ENCODE results near the gene TUFT1.

Gene TUFT1

DNA sequence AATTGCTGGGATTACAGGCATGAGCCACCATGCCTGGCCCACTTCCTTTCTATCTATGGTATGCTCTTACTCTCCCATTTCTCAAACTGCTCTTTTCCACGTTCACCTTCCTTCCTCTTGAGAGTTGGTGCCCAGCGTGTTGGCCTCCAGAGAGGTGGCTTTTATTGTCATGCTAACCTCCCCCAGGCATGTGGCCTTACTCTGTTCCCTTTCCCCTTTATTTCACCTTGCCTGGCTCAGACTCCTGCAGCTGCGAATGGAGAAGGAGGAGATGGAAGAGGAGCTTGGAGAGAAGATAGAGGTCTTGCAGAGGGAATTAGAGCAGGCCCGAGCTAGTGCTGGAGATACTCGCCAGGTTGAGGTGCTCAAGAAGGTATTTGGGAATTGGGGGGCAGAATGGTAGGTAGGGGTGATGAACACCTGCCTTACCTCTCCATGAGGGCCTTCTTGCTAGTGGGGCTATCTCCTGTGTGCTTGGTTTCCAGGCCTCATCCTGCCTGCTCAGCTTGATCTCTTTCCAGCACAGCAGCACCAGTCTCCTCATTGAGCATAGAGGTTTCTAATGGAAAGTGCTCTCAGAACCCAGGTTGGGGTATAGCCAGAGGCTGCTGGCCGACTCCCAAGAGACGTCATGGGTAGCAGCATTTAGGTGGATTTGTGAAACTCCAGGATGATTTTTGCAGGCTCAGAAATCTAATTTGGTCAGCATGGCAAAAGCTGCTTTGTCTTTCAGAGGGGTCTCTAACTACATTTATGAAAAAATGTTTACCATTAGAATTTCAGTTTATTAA, 13.2 kb upstream of the TUFT1 start:
- no peak for DNase-seq (ENCODE audit: low read depth)
- TF ChIP-seq, protein P1, sequence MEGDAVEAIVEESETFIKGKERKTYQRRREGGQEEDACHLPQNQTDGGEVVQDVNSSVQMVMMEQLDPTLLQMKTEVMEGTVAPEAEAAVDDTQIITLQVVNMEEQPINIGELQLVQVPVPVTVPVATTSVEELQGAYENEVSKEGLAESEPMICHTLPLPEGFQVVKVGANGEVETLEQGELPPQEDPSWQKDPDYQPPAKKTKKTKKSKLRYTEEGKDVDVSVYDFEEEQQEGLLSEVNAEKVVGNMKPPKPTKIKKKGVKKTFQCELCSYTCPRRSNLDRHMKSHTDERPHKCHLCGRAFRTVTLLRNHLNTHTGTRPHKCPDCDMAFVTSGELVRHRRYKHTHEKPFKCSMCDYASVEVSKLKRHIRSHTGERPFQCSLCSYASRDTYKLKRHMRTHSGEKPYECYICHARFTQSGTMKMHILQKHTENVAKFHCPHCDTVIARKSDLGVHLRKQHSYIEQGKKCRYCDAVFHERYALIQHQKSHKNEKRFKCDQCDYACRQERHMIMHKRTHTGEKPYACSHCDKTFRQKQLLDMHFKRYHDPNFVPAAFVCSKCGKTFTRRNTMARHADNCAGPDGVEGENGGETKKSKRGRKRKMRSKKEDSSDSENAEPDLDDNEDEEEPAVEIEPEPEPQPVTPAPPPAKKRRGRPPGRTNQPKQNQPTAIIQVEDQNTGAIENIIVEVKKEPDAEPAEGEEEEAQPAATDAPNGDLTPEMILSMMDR (IDR thresholded peaks at IDR 0.05; ENCODE audit: low read length, missing control alignments): no peak

DNA sequence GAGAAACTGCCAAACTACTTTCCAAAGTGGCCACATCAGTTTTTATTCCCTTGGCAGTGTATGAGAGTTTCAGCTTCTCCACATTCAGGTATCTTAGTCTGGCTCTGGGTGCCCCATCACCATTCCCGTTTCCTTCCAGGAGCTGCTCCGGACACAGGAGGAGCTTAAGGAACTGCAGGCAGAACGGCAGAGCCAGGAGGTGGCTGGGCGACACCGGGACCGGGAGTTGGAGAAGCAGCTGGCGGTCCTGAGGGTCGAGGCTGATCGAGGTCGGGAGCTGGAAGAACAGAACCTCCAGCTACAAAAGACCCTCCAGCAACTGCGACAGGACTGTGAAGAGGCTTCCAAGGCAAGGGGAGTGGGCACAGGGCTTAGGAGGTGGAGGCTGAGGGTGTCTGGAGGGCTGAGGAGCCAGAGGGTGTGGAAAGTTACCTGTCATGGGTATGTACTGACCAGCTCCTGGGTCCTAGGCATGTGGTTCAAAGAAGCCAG, 10.9 kb upstream of the TUFT1 start:
- H3K4me3 ChIP-seq (replicated peaks; ENCODE audit: low read depth, low read length): no peak overlapping the region
- no peak for DNase-seq (ENCODE audit: low read depth)
- TF ChIP-seq, protein P1 (IDR thresholded peaks at IDR 0.05; ENCODE audit: low read length, missing control alignments): no peak

More for the DNA sequence above, 13.2 kb upstream of the TUFT1 start:
- no peak overlapping the region for H3K4me3 ChIP-seq (replicated peaks; ENCODE audit: low read depth, low read length)

GRCh38 chr1:151529781-151530180, 10.3 kb upstream of the TUFT1 start:
- DNase-seq (ENCODE audit: low read depth): no peak
- TF ChIP-seq, protein P1 (IDR thresholded peaks at IDR 0.05; ENCODE audit: low read length, missing control alignments): no peak
- H3K4me3 ChIP-seq (replicated peaks; ENCODE audit: low read depth, low read length): no peak overlapping the region

DNA sequence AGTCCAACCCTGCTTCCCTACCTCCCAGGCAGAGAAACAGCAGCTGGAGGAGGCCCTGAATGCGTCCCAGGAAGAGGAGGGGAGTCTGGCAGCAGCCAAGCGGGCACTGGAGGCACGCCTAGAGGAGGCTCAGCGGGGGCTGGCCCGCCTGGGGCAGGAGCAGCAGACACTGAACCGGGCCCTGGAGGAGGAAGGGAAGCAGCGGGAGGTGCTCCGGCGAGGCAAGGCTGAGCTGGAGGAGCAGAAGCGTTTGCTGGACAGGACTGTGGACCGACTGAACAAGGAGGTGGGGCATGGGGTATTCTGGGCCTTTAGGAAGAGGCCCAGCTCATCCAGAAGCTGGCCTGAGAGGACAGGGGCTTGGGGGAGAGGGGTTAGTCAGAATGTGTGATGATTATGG, 9.6 kb upstream of the TUFT1 start:
- no peak overlapping the region for H3K4me3 ChIP-seq (replicated peaks; ENCODE audit: low read depth, low read length)
- no peak for DNase-seq (ENCODE audit: low read depth)
- TF ChIP-seq, protein P1 (IDR thresholded peaks at IDR 0.05; ENCODE audit: low read length, missing control alignments): no peak

GRCh38 chr1:151533870-151534269, 6.2 kb upstream of the TUFT1 start:
- no peak for DNase-seq (ENCODE audit: low read depth)
- no peak overlapping the region for H3K4me3 ChIP-seq (replicated peaks; ENCODE audit: low read depth, low read length)
- TF ChIP-seq, protein P1 (IDR thresholded peaks at IDR 0.05; ENCODE audit: low read length, missing control alignments): no peak

DNA sequence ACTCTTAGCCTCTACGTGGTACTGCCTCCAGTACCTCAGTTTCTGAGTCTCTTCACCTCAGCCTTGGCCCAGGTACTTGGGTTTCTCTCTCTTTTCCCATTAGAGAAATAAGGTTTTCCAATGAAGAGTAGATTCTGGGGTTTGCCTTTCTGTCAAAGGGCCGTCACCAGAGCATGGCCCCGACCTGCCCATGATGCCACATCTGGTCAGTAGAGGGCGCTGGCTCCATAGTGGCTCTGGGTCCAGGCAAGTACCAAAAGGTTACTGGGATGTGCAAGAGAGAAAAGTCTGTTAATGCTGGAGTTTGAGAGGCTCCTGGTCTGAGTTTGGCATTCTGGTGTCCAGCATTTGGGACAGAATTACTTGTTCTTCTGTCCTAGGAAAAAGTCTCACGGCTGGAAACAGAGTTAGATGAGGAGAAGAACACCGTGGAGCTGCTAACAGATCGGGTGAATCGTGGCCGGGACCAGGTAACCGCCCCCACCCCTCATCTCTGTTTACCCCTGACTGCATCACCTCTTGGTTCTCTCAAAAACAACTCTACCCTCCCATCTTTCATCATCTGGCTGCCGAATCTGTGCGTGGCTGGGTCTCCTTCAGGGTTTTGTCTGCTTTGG, 5.3 kb upstream of the TUFT1 start:
- no peak overlapping the region for H3K4me3 ChIP-seq (replicated peaks; ENCODE audit: low read depth, low read length)
- peak; percentile 79 for DNase-seq (ENCODE audit: low read depth)
- TF ChIP-seq, protein P1 (IDR thresholded peaks at IDR 0.05; ENCODE audit: low read length, missing control alignments): peak; percentile 98

Measured in fibroblast of pulmonary artery (primary cell).